Stimulated activated CD4-positive, alpha-beta T cell treated with anti-CD3 and anti-CD28 coated beads, Interleukin-4, amount 100 ng/mL, for 4 hours (primary cell): ENCODE results near the gene LTBP2.
A peak's percentile ranks its signal among the peaks of the same experiment; 100 is the strongest.

Experiments used
- DNase-seq, 2 experiments: peaks; one replicate each; pipeline ENCODE4 v3.0.0-alpha.2; 2020

LTBP2 gene

GRCh38 chr14:74587363-74587707 lies 24.7 kb downstream of the LTBP2 start:
- no peak for DNase-seq

GRCh38 chr14:74586681-74587362 lies 25.2 kb downstream of the LTBP2 start:
- no peak for DNase-seq

GRCh38 chr14:74585406-74586335 lies 26.4 kb downstream of the LTBP2 start:
- DNase-seq: no peak

GRCh38 chr14:74584951-74585350 lies 27.1 kb downstream of the LTBP2 start:
- no peak for DNase-seq

- DNase-seq: peak; percentile 14 to 30
Observed at GRCh38 chr14:74583689-74584434, 28.2 kb downstream of the LTBP2 start.

- no peak for DNase-seq
Observed at GRCh38 chr14:74582910-74583581, 29.0 kb downstream of the LTBP2 start.

GRCh38 chr14:74580275-74580672 lies 31.8 kb downstream of the LTBP2 start:
- DNase-seq: no peak

GRCh38 chr14:74579447-74580274 lies 32.4 kb downstream of the LTBP2 start:
- peak in 1 of 2 experiments; percentile 25 for DNase-seq

GRCh38 chr14:74578479-74578878 lies 33.6 kb downstream of the LTBP2 start:
- DNase-seq: no peak

- DNase-seq: no peak
Observed at GRCh38 chr14:74577948-74578275, 34.1 kb downstream of the LTBP2 start.

- DNase-seq: no peak
Observed at GRCh38 chr14:74577247-74577947, 34.6 kb downstream of the LTBP2 start.

GRCh38 chr14:74575936-74576335 lies 36.1 kb downstream of the LTBP2 start:
- DNase-seq: no peak

GRCh38 chr14:74575507-74575906 lies 36.5 kb downstream of the LTBP2 start:
- no peak for DNase-seq

GRCh38 chr14:74574706-74575105 lies 37.3 kb downstream of the LTBP2 start:
- DNase-seq: no peak

GRCh38 chr14:74574090-74574433 lies 38.0 kb downstream of the LTBP2 start:
- DNase-seq: no peak

- DNase-seq: no peak
Observed at GRCh38 chr14:74573421-74574089, 38.5 kb downstream of the LTBP2 start.

GRCh38 chr14:74572726-74573301 lies 39.2 kb downstream of the LTBP2 start:
- DNase-seq: no peak

- no peak for DNase-seq
Observed at GRCh38 chr14:74571901-74572725, 39.9 kb downstream of the LTBP2 start.

GRCh38 chr14:74571441-74571841 lies 40.6 kb downstream of the LTBP2 start:
- no peak for DNase-seq

GRCh38 chr14:74570696-74571095 lies 41.3 kb downstream of the LTBP2 start:
- DNase-seq: no peak
